GM23338 (cell line): ENCODE measurements around the gene PMPCB. TPM values are rescaled to one million over a fixed set of nuclear protein-coding genes. Genes with fewer than 3 reads are reported as not detected.
"Not testable (repeated sequence)": the region's sequence is repeated elsewhere in the genome, so short reads cannot be mapped to it uniquely, and the experiment has no call there.

ENCODE experiments used
- ATAC-seq: fragments of 200-7000 bp; cut with Tn5 transposase; 3 replicates; pipeline ENCODE4 v1.9.1; 2020
- DNase-seq: peaks from one replicate; pipeline ENCODE4 v3.0.0-alpha.2; 2015; ENCODE audit warnings: low spot score
- H2AFZ ChIP-seq: fragments of 200-600 bp; sonication (generic); 2 replicates; pipeline ENCODE4 v1.8.0; 2016; ENCODE audit warnings: antibody characterized with exemption, mild to moderate bottlenecking, moderate library complexity
- H3F3A ChIP-seq: fragments of 200-600 bp; sonication (generic); replicated peaks from 2 replicates; pipeline ENCODE4 v1.8.0; 2017; ENCODE audit warnings: antibody characterized with exemption, mixed run types, low read depth
- H3K27ac ChIP-seq: fragments of 200-600 bp; sonication (generic); 2 replicates; pipeline ENCODE4 v1.6.1; 2016; ENCODE audit warnings: low read depth
- H3K27me3 ChIP-seq: fragments of 200-600 bp; sonication (generic); 2 replicates; pipeline ENCODE4 v1.8.0; 2016; ENCODE audit warnings: mild to moderate bottlenecking, mixed run types, moderate library complexity; ENCODE audit not compliant: insufficient read depth
- H3K36me3 ChIP-seq: fragments of 200-600 bp; sonication (generic); 2 replicates; pipeline ENCODE4 v1.8.0; 2016; ENCODE audit warnings: mild to moderate bottlenecking; ENCODE audit not compliant: insufficient read depth
- H3K4me1 ChIP-seq: fragments of 200-600 bp; sonication (generic); 2 replicates; pipeline ENCODE4 v1.8.0; 2016; ENCODE audit warnings: mild to moderate bottlenecking, moderate library complexity; ENCODE audit not compliant: insufficient read depth
- H3K4me2 ChIP-seq: fragments of 200-600 bp; sonication (generic); 2 replicates; pipeline ENCODE4 v1.7.1; 2017; ENCODE audit warnings: mixed run types
- H3K4me3 ChIP-seq: fragments of 200-600 bp; sonication (generic); 2 replicates; pipeline ENCODE4 v1.6.1; 2016; ENCODE audit warnings: mixed run types
- H3K79me2 ChIP-seq: fragments of 200-600 bp; sonication (generic); replicated peaks from 2 replicates; pipeline ENCODE4 v1.8.0; 2017; ENCODE audit warnings: mild to moderate bottlenecking; ENCODE audit not compliant: insufficient read depth
- H3K9me2 ChIP-seq: fragments of 200-600 bp; sonication (generic); 2 replicates; pipeline ENCODE4 v1.8.0; 2017; ENCODE audit not compliant: insufficient read depth
- H4K20me1 ChIP-seq: fragments of 200-600 bp; sonication (generic); replicated peaks from 2 replicates; pipeline ENCODE4 v1.8.0; 2017; ENCODE audit warnings: mild to moderate bottlenecking; ENCODE audit not compliant: insufficient read depth
- H3K27ac Mint-ChIP-seq: 2 replicates; pipeline ENCODE4 v1.8.0; 2020; ENCODE audit warnings: inconsistent platforms, mild to moderate bottlenecking, moderate library complexity, mixed read lengths
- H3K27me3 Mint-ChIP-seq: 3 replicates; pipeline ENCODE4 v1.8.0; 2022; ENCODE audit warnings: low read depth, mild to moderate bottlenecking, moderate library complexity, mixed read lengths, inconsistent platforms; ENCODE audit not compliant: insufficient read depth, poor library complexity
- H3K36me3 Mint-ChIP-seq: 3 replicates; pipeline ENCODE4 v1.8.0; 2021; ENCODE audit warnings: low read depth, mild to moderate bottlenecking, inconsistent platforms, moderate library complexity, mixed read lengths
- H3K4me1 Mint-ChIP-seq: 3 replicates; pipeline ENCODE4 v1.8.0; 2020; ENCODE audit warnings: mild to moderate bottlenecking, inconsistent platforms, mixed read lengths
- H3K4me3 Mint-ChIP-seq: 3 replicates; pipeline ENCODE4 v1.8.0; 2021; ENCODE audit warnings: moderate library complexity, mild to moderate bottlenecking, inconsistent platforms, mixed read lengths
- H3K9me3 Mint-ChIP-seq: 3 replicates; pipeline ENCODE4 v1.8.0; 2020; ENCODE audit warnings: moderate library complexity, mild to moderate bottlenecking, inconsistent platforms, mixed read lengths
- EZH2 ChIP-seq: fragments of 200-600 bp; sonication (generic); IDR thresholded peaks from one replicate; pipeline ENCODE4 v1.8.0; 2017; ENCODE audit warnings: antibody characterized with exemption, mild to moderate bottlenecking, low read depth; ENCODE audit not compliant: unreplicated experiment
- polyA plus RNA-seq: library from polyadenylated mRNA; unstranded; fragments of >200 nt; fragmentation: Nextera tagmentation; extraction: Ambion mirVana; gene quantifications from 2 replicates; pipeline ENCODE4 v1.2.1, GENCODE V29; 2016
- total RNA-seq: library from RNA; depleted of rRNA; stranded (reverse); fragments of >200 nt; shearing (Covaris generic); gene quantifications from 2 replicates; pipeline ENCODE4 v1.2.3, GENCODE V29; 2014

PMPCB gene
- total and polyA plus RNA-seq, 2 experiments from 2014 or later, result 55.0 to 90.0 TPM

DNA sequence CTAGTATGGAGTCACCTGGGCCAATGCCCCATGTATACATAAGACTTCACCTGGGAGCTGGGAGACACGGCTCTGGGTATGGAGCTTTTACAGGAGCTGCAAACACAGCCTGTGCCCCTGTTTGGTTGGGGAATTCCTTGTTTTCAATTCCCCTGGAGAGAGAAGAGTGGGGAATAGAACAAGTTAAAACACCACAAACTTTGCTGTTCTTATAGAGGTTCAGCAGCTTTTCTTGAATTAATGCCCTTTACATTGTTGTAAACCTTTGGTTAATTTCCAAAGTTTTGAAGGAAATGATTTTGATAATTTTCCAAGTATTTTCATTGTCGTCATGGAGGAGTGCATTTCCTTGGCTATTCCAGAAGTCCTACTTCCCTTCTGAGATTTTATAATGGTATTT is 19.0 kb upstream of the PMPCB start:
- H2AFZ ChIP-seq, H4K20me1 ChIP-seq, H3K4me2 ChIP-seq, H3K4me1 Mint-ChIP-seq, H3F3A ChIP-seq, H3K4me3 ChIP-seq, H3K79me2 ChIP-seq, H3K9me3 Mint-ChIP-seq, H3K4me1 ChIP-seq, H3K9me2 ChIP-seq, H3K27ac ChIP-seq, H3K36me3 Mint-ChIP-seq, ATAC-seq, DNase-seq, H3K27ac Mint-ChIP-seq, H3K36me3 ChIP-seq, H3K4me3 Mint-ChIP-seq: not testable (repeated sequence)
- peaks cover 54% of the 10 kb centered on the region for H3K27me3 ChIP-seq
- peaks cover 35% of the 10 kb centered on the region for H3K27me3 Mint-ChIP-seq

- H3F3A ChIP-seq, H3K27ac ChIP-seq, H3K4me1 ChIP-seq, H3K79me2 ChIP-seq, H3K36me3 Mint-ChIP-seq, H3K9me2 ChIP-seq, H3K36me3 ChIP-seq, H4K20me1 ChIP-seq, H3K4me1 Mint-ChIP-seq, H3K9me3 Mint-ChIP-seq, H3K27ac Mint-ChIP-seq: not testable (repeated sequence)
- H3K27me3 Mint-ChIP-seq, result peaks cover 35% of the 10 kb centered on the region
- H3K27me3 ChIP-seq, result peaks cover 54% of the 10 kb centered on the region
- DNase-seq, result peak; percentile 63
- H3K4me3 ChIP-seq, result peak overlapping the region; percentile 74
- H2AFZ ChIP-seq, result peak overlapping the region; percentile 99
- ATAC-seq, result peak; percentile 87
- peak overlapping the region; percentile 88 for H3K4me3 Mint-ChIP-seq
- H3K4me2 ChIP-seq, result peak overlapping the region; percentile 92
Observed at GRCh38 chr7:103279636-103279962, 17.6 kb upstream of the PMPCB start.

DNA sequence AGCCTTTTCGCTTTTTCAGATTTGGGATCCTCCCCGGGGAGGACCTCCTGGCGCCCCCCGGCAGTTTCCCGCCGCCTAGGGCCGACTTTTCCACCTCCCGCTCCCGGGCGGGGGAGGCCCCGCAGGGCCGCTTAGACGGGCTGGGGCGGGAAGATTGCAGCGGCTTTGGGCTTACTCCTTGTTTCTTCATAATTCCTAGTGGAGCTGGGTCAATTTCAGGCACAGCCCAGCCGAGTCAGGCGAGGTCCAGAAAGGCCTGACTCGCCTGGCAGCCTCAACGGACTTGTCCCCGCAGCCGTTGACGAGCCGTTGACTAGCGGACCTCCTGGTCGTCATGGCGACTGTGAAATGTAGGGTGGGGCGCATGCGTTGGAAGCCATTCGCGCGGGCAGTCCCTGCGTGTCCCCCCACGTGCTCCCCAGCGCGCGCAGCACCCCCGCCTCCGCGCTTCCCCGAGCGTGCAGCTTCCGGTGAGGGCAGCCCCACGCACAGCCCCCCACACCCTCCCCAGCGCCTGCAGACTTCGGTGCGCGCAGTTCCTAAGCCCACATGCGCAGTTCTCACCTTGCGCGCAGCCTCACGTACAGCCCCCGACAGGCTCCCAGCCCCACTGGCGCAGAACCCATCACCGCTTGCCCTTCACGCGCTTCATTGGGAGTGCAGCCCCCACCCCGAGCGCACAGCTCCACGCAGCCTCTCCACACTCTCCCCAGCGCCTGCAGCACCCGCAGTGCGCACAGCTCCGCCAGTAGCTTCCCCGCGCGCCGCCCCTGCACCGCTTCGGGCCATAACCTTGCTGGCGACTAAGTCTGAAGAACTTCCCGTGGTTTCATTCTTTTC is 17.1 kb upstream of the PMPCB start:
- peak overlapping the region; percentile 74 for H3K4me3 ChIP-seq

GRCh38 chr7:103280803-103281155 is 16.5 kb upstream of the PMPCB start:
- Histone ChIP-seq H3K27me3 (peaks cover 54% of the 10 kb centered on the region), H3K4me2 (peak overlapping the region; percentile 92), H2AFZ (peak overlapping the region; percentile 99), H3K4me3 (peak overlapping the region; percentile 74)
- H3K36me3 ChIP-seq, H3K4me1 ChIP-seq, H3K27ac Mint-ChIP-seq, H3F3A ChIP-seq, H4K20me1 ChIP-seq, DNase-seq, H3K27ac ChIP-seq, H3K9me2 ChIP-seq, H3K9me3 Mint-ChIP-seq, H3K79me2 ChIP-seq, H3K4me1 Mint-ChIP-seq, H3K36me3 Mint-ChIP-seq: not testable (repeated sequence)
- H3K4me3 Mint-ChIP-seq, result peak overlapping the region; percentile 88
- peaks cover 35% of the 10 kb centered on the region for H3K27me3 Mint-ChIP-seq
- ATAC-seq, result peak; percentile 18

More for the DNA sequence above, 17.1 kb upstream of the PMPCB start:
- not testable (repeated sequence) for H3K9me3 Mint-ChIP-seq, H3K27ac ChIP-seq, H3K36me3 ChIP-seq, H3K27ac Mint-ChIP-seq, H3K4me1 ChIP-seq, H3K9me2 ChIP-seq, H3K36me3 Mint-ChIP-seq, H4K20me1 ChIP-seq, H3K4me1 Mint-ChIP-seq, H3F3A ChIP-seq, H3K79me2 ChIP-seq
- Histone ChIP-seq H3K27me3 (peaks cover 54% of the 10 kb centered on the region), H2AFZ (peak overlapping the region; percentile 99), H3K4me2 (peak overlapping the region; percentile 92)
- ATAC-seq (peak; percentile 85), DNase-seq (peak; percentile 71)
- H3K27me3 Mint-ChIP-seq, result peaks cover 35% of the 10 kb centered on the region
- H3K4me3 Mint-ChIP-seq, result peak overlapping the region; percentile 88
- peak; percentile 92 for TF ChIP-seq EZH2

- not testable (repeated sequence) for H3K4me1 ChIP-seq, H2AFZ ChIP-seq, H3K27ac Mint-ChIP-seq, H3F3A ChIP-seq, H3K9me2 ChIP-seq, H3K36me3 ChIP-seq, H4K20me1 ChIP-seq, H3K36me3 Mint-ChIP-seq, H3K9me3 Mint-ChIP-seq, ATAC-seq, H3K79me2 ChIP-seq, H3K4me2 ChIP-seq, H3K4me3 Mint-ChIP-seq, DNase-seq, H3K27ac ChIP-seq, H3K4me3 ChIP-seq, H3K4me1 Mint-ChIP-seq
- H3K27me3 Mint-ChIP-seq, result peaks cover 35% of the 10 kb centered on the region
- H3K27me3 ChIP-seq, result peaks cover 48% of the 10 kb centered on the region
Observed at GRCh38 chr7:103282802-103283427, 14.3 kb upstream of the PMPCB start.
